CD14-positive monocyte (primary cell): ENCODE data around the gene PRKN. TPM values are rescaled to one million over a fixed set of nuclear protein-coding genes. Genes with fewer than 3 reads are reported as not detected.
A peak's percentile ranks its signal among the peaks of the same experiment; 100 is the strongest.

Source experiments
- DNase-seq, 3 donors: peaks; one replicate each; pipeline ENCODE4 v3.0.0-alpha.2; 2011 to 2022
- H2AFZ ChIP-seq: 2 replicates; pipeline ENCODE4 v1.6.0; 2012; ENCODE audit warnings: mild to moderate bottlenecking, low read depth, low read length, inconsistent platforms; ENCODE audit not compliant: insufficient read depth, poor library complexity, severe bottlenecking
- H3K27ac ChIP-seq, 2 donors: 1 replicate in 1 of 2; 2 replicates in 1 of 2; pipeline ENCODE4 v1.5.1; 2012 to 2013; ENCODE audit warnings: low read length in 2 of 2, control low read depth in 1 of 2, inconsistent platforms in 1 of 2, low read depth in 1 of 2, mild to moderate bottlenecking in 1 of 2
- H3K27me3 ChIP-seq, 2 donors: one replicate each; pipeline versions ENCODE4 v1.6.0 to v1.6.1; 2011 to 2013; ENCODE audit warnings: low read length in 2 of 2; ENCODE audit not compliant: control insufficient read depth in 2 of 2, insufficient read depth in 2 of 2
- H3K36me3 ChIP-seq, 2 donors: replicated peaks in 1 of 2; 1 replicate in 1 of 2; 2 replicates in 1 of 2; pipeline versions ENCODE4 v1.5.1 to v1.6.1; 2012 to 2013; ENCODE audit warnings: low read length in 2 of 2, control low read depth in 1 of 2, inconsistent platforms in 1 of 2, mild to moderate bottlenecking in 1 of 2; ENCODE audit not compliant: insufficient read depth in 2 of 2, control insufficient read depth in 1 of 2
- H3K4me1 ChIP-seq, 2 donors: 1 replicate in 1 of 2; 2 replicates in 1 of 2; pipeline versions ENCODE4 v1.5.1 to v1.6.1; 2012 to 2013; ENCODE audit warnings: low read length in 2 of 2, control low read depth in 1 of 2, inconsistent platforms in 1 of 2, mild to moderate bottlenecking in 1 of 2, moderate library complexity in 1 of 2; ENCODE audit not compliant: insufficient read depth in 2 of 2, control insufficient read depth in 1 of 2
- H3K4me2 ChIP-seq: replicated peaks from 2 replicates; pipeline ENCODE3; 2012; ENCODE audit warnings: low read length, moderate library complexity, mild to moderate bottlenecking; ENCODE audit not compliant: poor library complexity, severe bottlenecking; ENCODE audit errors: extremely low read depth
- H3K4me3 ChIP-seq, 3 experiments: fragments of 200-600 bp in 1 of 3; sonication (generic) in 1 of 3; replicated peaks in 1 of 3; 1 replicate in 2 of 3; 2 replicates in 1 of 3; pipeline ENCODE4 v1.5.1; 2011 to 2013; ENCODE audit warnings: low read length in 3 of 3, mild to moderate bottlenecking in 3 of 3, control low read depth in 2 of 3, low read depth in 2 of 3, inconsistent platforms in 1 of 3, moderate library complexity in 1 of 3
- H3K79me2 ChIP-seq: 2 replicates; pipeline ENCODE4 v1.6.0; 2012; ENCODE audit warnings: mild to moderate bottlenecking, control low read depth, inconsistent platforms, low read length, moderate library complexity; ENCODE audit not compliant: insufficient read depth
- H3K9ac ChIP-seq: 2 replicates; pipeline ENCODE4 v1.6.0; 2017; ENCODE audit warnings: low read length, mild to moderate bottlenecking; ENCODE audit not compliant: insufficient read depth, poor library complexity, severe bottlenecking
- H3K9me3 ChIP-seq, 2 donors: replicated peaks in 1 of 2; 1 replicate in 1 of 2; 2 replicates in 1 of 2; pipeline versions ENCODE4 v1.5.1 to v1.6.1; 2012 to 2013; ENCODE audit warnings: low read length in 2 of 2, control low read depth in 1 of 2; ENCODE audit not compliant: control insufficient read depth in 1 of 2, insufficient read depth in 1 of 2
- H4K20me1 ChIP-seq: 2 replicates; pipeline ENCODE4 v1.6.0; 2012; ENCODE audit warnings: mild to moderate bottlenecking, low read length, control low read depth, moderate library complexity; ENCODE audit not compliant: insufficient read depth
- H3K27ac Mint-ChIP-seq, 7 donors: one replicate each; pipeline ENCODE4 v1.8.0; 2020; ENCODE audit warnings: mild to moderate bottlenecking in 7 of 7, mixed read lengths in 7 of 7, moderate library complexity in 6 of 7, inconsistent platforms in 2 of 7
- H3K27me3 Mint-ChIP-seq, 3 donors: one replicate each; pipeline ENCODE4 v1.8.0; 2021 to 2022; ENCODE audit warnings: low read depth in 3 of 3, mild to moderate bottlenecking in 3 of 3, mixed read lengths in 3 of 3, moderate library complexity in 3 of 3, inconsistent platforms in 1 of 3
- H3K36me3 Mint-ChIP-seq, 2 donors: one replicate each; pipeline ENCODE4 v1.8.0; 2020; ENCODE audit warnings: mixed read lengths in 2 of 2, inconsistent platforms in 1 of 2, mild to moderate bottlenecking in 1 of 2
- H3K4me1 Mint-ChIP-seq: one replicate; pipeline ENCODE4 v1.8.0; 2020; ENCODE audit warnings: mild to moderate bottlenecking, mixed read lengths
- H3K4me3 Mint-ChIP-seq, 2 donors: one replicate each; pipeline ENCODE4 v1.8.0; 2020; ENCODE audit warnings: mild to moderate bottlenecking in 2 of 2, mixed read lengths in 2 of 2, moderate library complexity in 1 of 2
- H3K9me3 Mint-ChIP-seq, 7 donors: one replicate each; pipeline ENCODE4 v1.8.0; 2020 to 2022; ENCODE audit warnings: mixed read lengths in 7 of 7, mild to moderate bottlenecking in 6 of 7, moderate library complexity in 6 of 7, inconsistent platforms in 2 of 7
- CTCF ChIP-seq: fragments of 200-600 bp; IDR thresholded peaks from one replicate; pipeline ENCODE4 v1.8.0; 2022; ENCODE audit warnings: antibody characterized with exemption, mild to moderate bottlenecking
- WGBS: methylation state at CpG from one replicate; pipeline ENCODE4 v1.1.5; 2013; ENCODE audit warnings: missing lambda C conversion rate; ENCODE audit not compliant: insufficient coverage; 5-methylcytosine and 5-hydroxymethylcytosine counted together
- intact Hi-C, 2 donors: fragments of 100-400 bp; cut with micrococcal nuclease; formaldehyde crosslinking; loops; one replicate each; pipeline versions ENCODE4 v1.15.0 to v1.15.1; 2023
- polyA plus RNA-seq, 3 donors: library from polyadenylated mRNA; depleted of rRNA in 1 of 3; unstranded in 2 of 3; stranded (reverse) in 1 of 3; fragments of 300-500 nt in 2 of 3; fragments of >200 nt in 1 of 3; fragmentation: Illumina TruSeq in 2 of 3; gene quantifications; 1 replicate in 2 of 3; 2 replicates in 1 of 3; pipeline ENCODE4 v1.2.3, GENCODE V29; 2012 to 2021

The PRKN gene
- polyA plus RNA-seq, 3 donors, result 0.19 to 0.21 TPM; not detected in 1

- Mint-ChIP-seq H3K4me1 (no peaks in the 10 kb centered on the region), H3K27me3 (peaks cover 0 to 3% (median 0%) of the 10 kb centered on the region in 3 donors)
- WGBS, result 59% methylated on average over 6 of the region's 7 CpGs
Measured at GRCh38 chr6:161477876-161478425, 1249.6 kb downstream of the PRKN start.

GRCh38 chr6:161476711-161477110, 1250.9 kb downstream of the PRKN start:
- peaks cover 0 to 3% (median 0%) of the 10 kb centered on the region in 3 donors for H3K27me3 Mint-ChIP-seq
- intact Hi-C loops, result no loop called here

More at GRCh38 chr6:161477876-161478425, 1249.6 kb downstream of the PRKN start:
- no peak overlapping the region for H3K27ac Mint-ChIP-seq
- Histone ChIP-seq H3K79me2 (no peaks in the 10 kb centered on the region), H3K4me2 (no peak overlapping the region), H3K27me3 (no peaks in the 10 kb centered on the region), H3K27ac (no peak overlapping the region), H4K20me1 (no peaks in the 10 kb centered on the region), H2AFZ (no peak overlapping the region), H3K36me3 (no peaks in the 10 kb centered on the region), H3K4me1 (no peaks in the 10 kb centered on the region), H3K9me3 (no peaks in the 10 kb centered on the region), H3K4me3 (no peak overlapping the region), H3K9ac (no peak overlapping the region)
- no peak for TF ChIP-seq CTCF
- intact Hi-C loops, result no loop called here
- H3K9me3 Mint-ChIP-seq, result peaks cover 0 to 15% (median 8%) of the 10 kb centered on the region in 7 donors
- H3K36me3 Mint-ChIP-seq, result no peaks in the 10 kb centered on the region
- no peak for DNase-seq
- no peak overlapping the region for H3K4me3 Mint-ChIP-seq

More at GRCh38 chr6:161476711-161477110, 1250.9 kb downstream of the PRKN start:
- 90% methylated on average over 7 of the region's 9 CpGs for WGBS
- peaks cover 0 to 15% (median 8%) of the 10 kb centered on the region in 7 donors for H3K9me3 Mint-ChIP-seq
- H3K36me3 Mint-ChIP-seq, result no peaks in the 10 kb centered on the region
- Histone ChIP-seq H3K4me1 (no peaks in the 10 kb centered on the region), H3K9me3 (no peaks in the 10 kb centered on the region), H3K27me3 (no peaks in the 10 kb centered on the region), H3K4me2 (no peak overlapping the region), H3K27ac (no peak overlapping the region), H3K36me3 (no peaks in the 10 kb centered on the region), H3K9ac (no peak overlapping the region), H3K79me2 (no peaks in the 10 kb centered on the region), H2AFZ (no peak overlapping the region), H4K20me1 (no peaks in the 10 kb centered on the region), H3K4me3 (no peak overlapping the region)
- no peak for DNase-seq
- peak overlapping the region in 1 of 7 donors; percentile 47 for H3K27ac Mint-ChIP-seq
- TF ChIP-seq CTCF, result no peak
- no peaks in the 10 kb centered on the region for H3K4me1 Mint-ChIP-seq
- no peak overlapping the region for H3K4me3 Mint-ChIP-seq
